A673 (cell line): ENCODE results near the gene LAGE3.

Experiments
- EZH2 ChIP-seq: fragments of 200-600 bp; sonication (generic); IDR thresholded peaks from 2 replicates; pipeline ENCODE4 v1.6.1; 2017; ENCODE audit warnings: borderline replicate concordance, low read depth, mild to moderate bottlenecking, mixed read lengths, antibody characterized with exemption, low read length; ENCODE audit not compliant: poor library complexity, severe bottlenecking
- TF ChIP-seq, protein P1 (sequence below): fragments of 300-800, 200-600 bp; sonication (generic); conservative IDR thresholded peaks from 2 replicates; pipeline ENCODE4 v1.5.1; 2017; ENCODE audit warnings: low read depth, mild to moderate bottlenecking, antibody characterized with exemption, low read length, moderate library complexity, mixed read lengths

DNA sequence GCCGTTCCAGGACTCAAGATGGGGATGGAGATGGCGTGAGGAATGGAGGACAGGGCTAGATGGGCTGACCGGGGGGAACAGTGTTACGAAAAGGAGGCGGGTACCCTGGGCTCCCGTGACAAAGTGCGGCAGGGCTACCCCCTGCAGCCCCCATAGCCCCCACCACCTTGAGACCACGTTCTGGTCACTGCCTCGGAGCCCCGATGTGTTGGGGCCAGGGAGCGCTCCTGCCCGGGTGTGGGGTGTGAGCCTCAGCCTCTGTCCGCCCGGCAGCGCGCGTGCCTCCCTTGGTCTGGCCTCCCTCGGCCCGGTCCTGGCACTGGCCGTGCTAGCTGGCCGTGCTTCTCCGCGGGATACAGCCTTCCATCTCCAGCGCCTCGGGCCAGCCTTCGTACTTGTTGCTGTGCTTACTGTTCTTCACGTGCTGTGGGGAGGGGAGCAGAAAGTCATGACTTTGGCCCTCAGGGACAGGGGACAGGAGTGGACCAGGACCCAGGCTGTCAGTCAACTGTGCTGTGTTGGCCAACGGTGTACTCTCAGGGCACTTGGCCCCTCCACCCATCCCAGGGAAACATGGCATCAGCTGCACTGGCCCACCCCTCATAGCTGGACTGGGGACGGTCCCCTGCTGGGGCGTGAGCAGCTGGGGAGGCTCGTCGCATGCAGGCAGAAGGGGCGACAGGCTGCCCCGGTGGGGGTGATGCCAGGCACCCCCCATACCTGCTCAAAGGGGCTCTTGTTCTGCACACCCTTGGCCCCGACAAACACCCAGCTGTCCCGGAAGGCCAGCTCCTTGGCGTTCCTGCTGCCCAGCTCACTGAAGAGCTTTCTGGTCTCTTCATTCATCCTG lies 27.6 kb upstream of the LAGE3 start:
- TF ChIP-seq, protein P1, sequence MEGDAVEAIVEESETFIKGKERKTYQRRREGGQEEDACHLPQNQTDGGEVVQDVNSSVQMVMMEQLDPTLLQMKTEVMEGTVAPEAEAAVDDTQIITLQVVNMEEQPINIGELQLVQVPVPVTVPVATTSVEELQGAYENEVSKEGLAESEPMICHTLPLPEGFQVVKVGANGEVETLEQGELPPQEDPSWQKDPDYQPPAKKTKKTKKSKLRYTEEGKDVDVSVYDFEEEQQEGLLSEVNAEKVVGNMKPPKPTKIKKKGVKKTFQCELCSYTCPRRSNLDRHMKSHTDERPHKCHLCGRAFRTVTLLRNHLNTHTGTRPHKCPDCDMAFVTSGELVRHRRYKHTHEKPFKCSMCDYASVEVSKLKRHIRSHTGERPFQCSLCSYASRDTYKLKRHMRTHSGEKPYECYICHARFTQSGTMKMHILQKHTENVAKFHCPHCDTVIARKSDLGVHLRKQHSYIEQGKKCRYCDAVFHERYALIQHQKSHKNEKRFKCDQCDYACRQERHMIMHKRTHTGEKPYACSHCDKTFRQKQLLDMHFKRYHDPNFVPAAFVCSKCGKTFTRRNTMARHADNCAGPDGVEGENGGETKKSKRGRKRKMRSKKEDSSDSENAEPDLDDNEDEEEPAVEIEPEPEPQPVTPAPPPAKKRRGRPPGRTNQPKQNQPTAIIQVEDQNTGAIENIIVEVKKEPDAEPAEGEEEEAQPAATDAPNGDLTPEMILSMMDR, result no peak
- TF ChIP-seq EZH2, result no peak
